C4-2B (cell line): Measurements from ENCODE around the gene SEL1L.
"Not testable (repeated sequence)": the region's sequence is repeated elsewhere in the genome, so short reads cannot be mapped to it uniquely, and the experiment has no call there.

Experiments
- CTCF ChIP-seq: fragments of 450-650 bp; conservative IDR thresholded peaks from 2 replicates; pipeline ENCODE4 v1.5.1; 2017; ENCODE audit warnings: mild to moderate bottlenecking
- ZFX ChIP-seq: fragments of 450-650 bp; IDR thresholded peaks from 2 replicates; pipeline ENCODE4 v1.6.1; 2017

- not testable (repeated sequence) for TF ChIP-seq CTCF, ZFX
These were observed 71.3 kb downstream of the SEL1L start for GRCh38 chr14:81462356-81462755.
